Measurements from ENCODE around the gene PAK2.

Gene PAK2

GRCh38 chr3:196774191-196774820, 34.6 kb downstream of the PAK2 start:
- no peaks in the 10 kb centered on the region for H3K4me1 Mint-ChIP-seq
- TF ChIP-seq CTCF (IDR thresholded peaks at IDR 0.05; ENCODE audit: unreplicated experiment in 3 of 3) = no peak
- H3K9me3 Mint-ChIP-seq = peaks cover 22% of the 10 kb centered on the region
- H3K36me3 Mint-ChIP-seq (ENCODE audit: low read depth) = peaks cover 68% of the 10 kb centered on the region
- H3K27me3 Mint-ChIP-seq (ENCODE audit: low read depth) = no peaks in the 10 kb centered on the region
- H3K4me3 Mint-ChIP-seq = no peak overlapping the region
- H3K27ac Mint-ChIP-seq = peak overlapping the region in 1 of 3 experiments; percentile 22

- no peaks in the 10 kb centered on the region for H3K4me1 Mint-ChIP-seq
- no peak for TF ChIP-seq CTCF (IDR thresholded peaks at IDR 0.05; ENCODE audit: unreplicated experiment in 3 of 3)
- peaks cover 68% of the 10 kb centered on the region for H3K36me3 Mint-ChIP-seq (ENCODE audit: low read depth)
- H3K27ac Mint-ChIP-seq = no peak overlapping the region
- no peak overlapping the region for H3K4me3 Mint-ChIP-seq
- peaks cover 25% of the 10 kb centered on the region for H3K9me3 Mint-ChIP-seq
- H3K27me3 Mint-ChIP-seq (ENCODE audit: low read depth) = no peaks in the 10 kb centered on the region
These were observed 35.3 kb downstream of the PAK2 start for GRCh38 chr3:196774848-196775422.

- peaks cover 28% of the 10 kb centered on the region for H3K9me3 Mint-ChIP-seq
- no peak overlapping the region for H3K4me3 Mint-ChIP-seq
- H3K36me3 Mint-ChIP-seq (ENCODE audit: low read depth) = peaks cover 73% of the 10 kb centered on the region
- H3K27ac Mint-ChIP-seq = no peak overlapping the region
- H3K27me3 Mint-ChIP-seq (ENCODE audit: low read depth) = no peaks in the 10 kb centered on the region
- H3K4me1 Mint-ChIP-seq = no peaks in the 10 kb centered on the region
- no peak for TF ChIP-seq CTCF (IDR thresholded peaks at IDR 0.05; ENCODE audit: unreplicated experiment in 3 of 3)
These were observed 36.3 kb downstream of the PAK2 start for GRCh38 chr3:196775938-196776337.

GRCh38 chr3:196777836-196778235, 38.2 kb downstream of the PAK2 start:
- H3K27ac Mint-ChIP-seq = no peak overlapping the region
- peaks cover 69% of the 10 kb centered on the region for H3K36me3 Mint-ChIP-seq (ENCODE audit: low read depth)
- no peak for TF ChIP-seq CTCF (IDR thresholded peaks at IDR 0.05; ENCODE audit: unreplicated experiment in 3 of 3)
- no peaks in the 10 kb centered on the region for H3K4me1 Mint-ChIP-seq
- H3K9me3 Mint-ChIP-seq = peaks cover 21% of the 10 kb centered on the region
- no peak overlapping the region for H3K4me3 Mint-ChIP-seq
- H3K27me3 Mint-ChIP-seq (ENCODE audit: low read depth) = no peaks in the 10 kb centered on the region

GRCh38 chr3:196778755-196779154, 39.1 kb downstream of the PAK2 start:
- Mint-ChIP-seq H3K4me1 (no peaks in the 10 kb centered on the region), H3K27me3 (ENCODE audit: low read depth) (no peaks in the 10 kb centered on the region), H3K4me3 (no peak overlapping the region), H3K9me3 (peaks cover 21% of the 10 kb centered on the region), H3K36me3 (ENCODE audit: low read depth) (peaks cover 78% of the 10 kb centered on the region), H3K27ac (no peak overlapping the region)
- TF ChIP-seq CTCF (IDR thresholded peaks at IDR 0.05; ENCODE audit: unreplicated experiment in 3 of 3) = no peak

- TF ChIP-seq CTCF (IDR thresholded peaks at IDR 0.05; ENCODE audit: unreplicated experiment in 3 of 3) = no peak
- no peaks in the 10 kb centered on the region for H3K27me3 Mint-ChIP-seq (ENCODE audit: low read depth)
- H3K9me3 Mint-ChIP-seq = peaks cover 20% of the 10 kb centered on the region
- no peaks in the 10 kb centered on the region for H3K4me1 Mint-ChIP-seq
- no peak overlapping the region for H3K4me3 Mint-ChIP-seq
- no peak overlapping the region for H3K27ac Mint-ChIP-seq
- peaks cover 82% of the 10 kb centered on the region for H3K36me3 Mint-ChIP-seq (ENCODE audit: low read depth)
These were observed 42.9 kb downstream of the PAK2 start for GRCh38 chr3:196782511-196782910.

Data from nephron (organoid).